ENCODE data around the gene CACNB1. TPM values are rescaled to one million over a fixed set of nuclear protein-coding genes. Genes with fewer than 3 reads are reported as not detected.

The CACNB1 gene
- total and polyA plus RNA-seq, 2 donors (not counting 1 experiment from before 2014, with no cell fraction given): 3.8 to 12.4 TPM

DNA sequence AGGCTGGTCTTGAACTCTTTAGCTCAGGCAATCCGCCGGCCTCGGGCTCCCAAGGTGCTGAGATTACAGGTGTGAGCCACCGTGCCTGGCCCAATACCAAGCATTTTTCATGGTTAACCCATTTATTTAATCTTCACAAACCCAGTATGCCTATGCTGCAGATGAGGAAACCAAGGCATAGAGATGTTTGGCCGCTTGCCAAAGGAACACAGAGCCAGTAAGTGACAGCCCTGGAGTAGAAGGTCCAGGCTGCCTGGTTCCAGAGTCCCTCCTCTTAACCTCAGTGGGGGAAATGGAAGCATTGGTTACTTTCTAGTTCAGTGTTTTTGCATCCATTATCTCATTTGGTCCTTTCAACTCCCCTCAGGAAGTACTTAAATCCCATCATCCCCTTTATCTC, 16.2 kb downstream of the CACNB1 start:
- no peaks in the 10 kb centered on the region for H3K9me3 Mint-ChIP-seq (ENCODE audit: insufficient read depth)
- CTCF ChIA-PET: no interaction called here
- POLR2A ChIA-PET: no interaction called here

DNA sequence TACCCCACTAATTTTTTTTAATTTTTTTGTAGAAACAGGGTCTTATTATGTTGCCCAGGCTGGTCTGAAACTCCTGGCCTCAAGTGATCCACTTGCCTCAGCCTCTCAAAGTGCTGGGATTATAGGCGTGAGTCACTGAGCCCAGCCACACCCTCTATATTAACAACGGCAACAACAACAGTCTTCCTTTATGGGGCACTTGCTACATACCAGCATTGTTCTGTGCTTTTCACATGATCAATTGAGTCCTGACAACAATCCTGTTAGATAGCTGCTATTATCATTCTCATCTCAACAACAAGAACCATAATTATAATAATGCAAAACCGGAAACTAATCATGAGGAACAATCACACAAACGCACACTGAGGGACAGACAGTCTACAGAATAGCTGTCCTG, 18.9 kb downstream of the CACNB1 start:
- DNase-seq: no peak
- no peak overlapping the region for H3K27ac ChIP-seq (ENCODE audit: low read length in 2 of 2)
- H3K27me3 Mint-ChIP-seq: peaks cover 5% of the 10 kb centered on the region
- H3K27me3 ChIP-seq (replicated peaks in 1 of 4; ENCODE audit: control extremely low read depth in 1 of 4, control insufficient read depth in 3 of 4, insufficient read depth in 4 of 4, low read length in 3 of 4): peaks cover 0 to 10% (median under 1%) of the 10 kb centered on the region in 4 experiments
- H3K4me3 Mint-ChIP-seq: no peak overlapping the region
- H3K4me1 ChIP-seq (ENCODE audit: control insufficient read depth in 2 of 2, insufficient read depth in 2 of 2, low read length in 2 of 2): peaks cover 0 to 7% of the 10 kb centered on the region in 2 donors
- H3K79me2 ChIP-seq (ENCODE audit: control insufficient read depth, insufficient read depth, low read length): no peaks in the 10 kb centered on the region
- no peak overlapping the region for H3K27ac Mint-ChIP-seq
- H2AFZ ChIP-seq (ENCODE audit: insufficient read depth, low read depth, low read length, poor library complexity, severe bottlenecking): no peak overlapping the region
- TF ChIP-seq, protein P1, sequence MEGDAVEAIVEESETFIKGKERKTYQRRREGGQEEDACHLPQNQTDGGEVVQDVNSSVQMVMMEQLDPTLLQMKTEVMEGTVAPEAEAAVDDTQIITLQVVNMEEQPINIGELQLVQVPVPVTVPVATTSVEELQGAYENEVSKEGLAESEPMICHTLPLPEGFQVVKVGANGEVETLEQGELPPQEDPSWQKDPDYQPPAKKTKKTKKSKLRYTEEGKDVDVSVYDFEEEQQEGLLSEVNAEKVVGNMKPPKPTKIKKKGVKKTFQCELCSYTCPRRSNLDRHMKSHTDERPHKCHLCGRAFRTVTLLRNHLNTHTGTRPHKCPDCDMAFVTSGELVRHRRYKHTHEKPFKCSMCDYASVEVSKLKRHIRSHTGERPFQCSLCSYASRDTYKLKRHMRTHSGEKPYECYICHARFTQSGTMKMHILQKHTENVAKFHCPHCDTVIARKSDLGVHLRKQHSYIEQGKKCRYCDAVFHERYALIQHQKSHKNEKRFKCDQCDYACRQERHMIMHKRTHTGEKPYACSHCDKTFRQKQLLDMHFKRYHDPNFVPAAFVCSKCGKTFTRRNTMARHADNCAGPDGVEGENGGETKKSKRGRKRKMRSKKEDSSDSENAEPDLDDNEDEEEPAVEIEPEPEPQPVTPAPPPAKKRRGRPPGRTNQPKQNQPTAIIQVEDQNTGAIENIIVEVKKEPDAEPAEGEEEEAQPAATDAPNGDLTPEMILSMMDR (IDR thresholded peaks at IDR 0.05): no peak
- no peak for TF ChIP-seq EZH2 (IDR thresholded peaks at IDR 0.05; ENCODE audit: borderline replicate concordance, insufficient read depth, low read depth, low read length, poor library complexity, severe bottlenecking)
- no peaks in the 10 kb centered on the region for H3K9me3 ChIP-seq (ENCODE audit: control extremely low read depth in 1 of 3, control insufficient read depth in 2 of 3, insufficient read depth in 1 of 3, low read length in 2 of 3)
- H3K9me3 Mint-ChIP-seq (ENCODE audit: insufficient read depth): no peaks in the 10 kb centered on the region
- CTCF ChIA-PET: interaction anchor here (1.2 to 2.0 kb wide), 3 partner anchors 11 to 27 kb away, joined by 3 to 7 read pairs (median 3); no protein-coding TSS in a partner anchor
- no peak for ATAC-seq (ENCODE audit: low read depth)
- H3K9ac ChIP-seq (ENCODE audit: low read length): no peak overlapping the region
- H3K4me1 Mint-ChIP-seq: peaks cover 5% of the 10 kb centered on the region
- no peak overlapping the region for H3K4me3 ChIP-seq (ENCODE audit: control extremely low read depth in 1 of 5, extremely low read depth in 1 of 5, insufficient read depth in 1 of 5, low read depth in 2 of 5, low read length in 4 of 5)
- intact Hi-C loops (cut with micrococcal nuclease): no loop called here
- no peaks in the 10 kb centered on the region for H3K36me3 ChIP-seq (replicated peaks in 1 of 2; ENCODE audit: control extremely low read depth in 1 of 2, control insufficient read depth in 1 of 2, extremely low read depth in 1 of 2, insufficient read depth in 2 of 2, low read length in 1 of 2)
- WGBS (ENCODE audit: insufficient coverage): 95% methylated on average over 4 of the region's 4 CpGs
- POLR2A ChIA-PET: no interaction called here
- no peaks in the 10 kb centered on the region for H4K20me1 ChIP-seq (ENCODE audit: control insufficient read depth, insufficient read depth, low read length, poor library complexity, severe bottlenecking)
- no peak overlapping the region for H3K4me2 ChIP-seq (replicated peaks; ENCODE audit: low read depth, low read length, poor library complexity, severe bottlenecking)

More for the DNA sequence above, 16.2 kb downstream of the CACNB1 start:
- Histone ChIP-seq H3K9me3 (ENCODE audit: control extremely low read depth in 1 of 3, control insufficient read depth in 2 of 3, insufficient read depth in 1 of 3, low read length in 2 of 3) (no peaks in the 10 kb centered on the region), H2AFZ (ENCODE audit: insufficient read depth, low read depth, low read length, poor library complexity, severe bottlenecking) (no peak overlapping the region), H3K4me2 (replicated peaks; ENCODE audit: low read depth, low read length, poor library complexity, severe bottlenecking) (no peak overlapping the region), H3K9ac (ENCODE audit: low read length) (no peak overlapping the region), H3K27ac (ENCODE audit: low read length in 2 of 2) (no peak overlapping the region), H3K79me2 (ENCODE audit: control insufficient read depth, insufficient read depth, low read length) (no peaks in the 10 kb centered on the region), H3K36me3 (replicated peaks in 1 of 2; ENCODE audit: control extremely low read depth in 1 of 2, control insufficient read depth in 1 of 2, extremely low read depth in 1 of 2, insufficient read depth in 2 of 2, low read length in 1 of 2) (peaks cover 0 to 2% of the 10 kb centered on the region in 2 experiments), H4K20me1 (ENCODE audit: control insufficient read depth, insufficient read depth, low read length, poor library complexity, severe bottlenecking) (no peaks in the 10 kb centered on the region), H3K4me3 (ENCODE audit: control extremely low read depth in 1 of 5, extremely low read depth in 1 of 5, insufficient read depth in 1 of 5, low read depth in 2 of 5, low read length in 4 of 5) (no peak overlapping the region), H3K27me3 (replicated peaks in 1 of 4; ENCODE audit: control extremely low read depth in 1 of 4, control insufficient read depth in 3 of 4, insufficient read depth in 4 of 4, low read length in 3 of 4) (no peaks in the 10 kb centered on the region), H3K4me1 (ENCODE audit: control insufficient read depth in 2 of 2, insufficient read depth in 2 of 2, low read length in 2 of 2) (no peaks in the 10 kb centered on the region)
- ATAC-seq (ENCODE audit: low read depth): no peak
- intact Hi-C loops (cut with micrococcal nuclease): no loop called here
- TF ChIP-seq, protein P1 (IDR thresholded peaks at IDR 0.05): no peak
- no peak for TF ChIP-seq EZH2 (IDR thresholded peaks at IDR 0.05; ENCODE audit: borderline replicate concordance, insufficient read depth, low read depth, low read length, poor library complexity, severe bottlenecking)
- no peak for DNase-seq
- WGBS (ENCODE audit: insufficient coverage): 100% methylated on average over 5 of the region's 5 CpGs
- H3K27ac Mint-ChIP-seq: no peak overlapping the region
- no peak overlapping the region for H3K4me3 Mint-ChIP-seq
- no peaks in the 10 kb centered on the region for H3K4me1 Mint-ChIP-seq
- no peaks in the 10 kb centered on the region for H3K27me3 Mint-ChIP-seq

All from B cell (primary cell).